ENCODE results near the gene TCEA2. TPM values are rescaled to one million over a fixed set of nuclear protein-coding genes. Genes with fewer than 3 reads are reported as not detected.
A peak's percentile ranks its signal among the peaks of the same experiment; 100 is the strongest.

The TCEA2 gene
- total RNA-seq = 15.6 and 17.3 TPM in 2 replicates

GRCh38 chr20:64062596-64063388 lies at the start of gene TCEA2:
Gene TCEA2, plus strand, starts transcription at chr20:64063198. Its CDS starts 115 bp downstream, at chr20:64063313.

GRCh38 chr20:64035933-64036345 lies 27.1 kb upstream of the TCEA2 start, which contains the start of gene C20orf204:
Gene C20orf204, plus strand, starts transcription at chr20:64036182. Its CDS starts 142 bp downstream, at chr20:64036324.

GRCh38 chr20:64049060-64049877 lies 13.7 kb upstream of the TCEA2 start, which contains the start of gene SOX18:
Gene SOX18, minus strand, starts transcription at chr20:64049639. Its CDS starts 123 bp downstream, at chr20:64049516.

GRCh38 chr20:64079273-64080012 lies 16.4 kb downstream of the TCEA2 start, which contains the start of gene RGS19:
Gene RGS19, minus strand, starts transcription at chr20:64079518. Its CDS starts 2,632 bp downstream, at chr20:64076886.

GRCh38 chr20:64080013-64080812 lies 17.2 kb downstream of the TCEA2 start, which contains the start of gene OPRL1:
Gene OPRL1, plus strand, starts transcription at chr20:64080082. Its CDS starts 12,639 bp downstream, at chr20:64092721.

GRCh38 chr20:64083804-64084684 lies 21.0 kb downstream of the TCEA2 start, which contains the start of gene LKAAEAR1:
Gene LKAAEAR1, minus strand, starts transcription at chr20:64084398. Its CDS starts 179 bp downstream, at chr20:64084219.

GRCh38 chr20:64106981-64107735 lies 44.2 kb downstream of the TCEA2 start, which contains the start of gene NPBWR2:
Gene NPBWR2, minus strand, starts transcription at chr20:64107565. Its CDS starts 734 bp downstream, at chr20:64106831.

Small RNAs within 50 kb of the gene (small RNA-seq; reads per million reads assigned to genes)
- gene AL355803.1 (not detected), gene MIR6813 (0.91 reads per million, percentile 15 among the genes with 10 or more reads in this experiment)

Other genes with a start within 250 kb of the TCEA2 start
- gene ZBTB46, start 231.9 kb upstream of the TCEA2 start, total RNA-seq = 2.9 and 3.2 TPM in 2 replicates
- not detected in 2 replicates for gene ABHD16B, start 201.7 kb upstream of the TCEA2 start, total RNA-seq
- 128 and 140 TPM in 2 replicates for gene TPD52L2, start 197.9 kb upstream of the TCEA2 start, total RNA-seq
- 75.0 and 76.5 TPM in 2 replicates for gene DNAJC5, start 168.1 kb upstream of the TCEA2 start, total RNA-seq
- gene UCKL1, start 106.8 kb upstream of the TCEA2 start, total RNA-seq = 21.4 and 23.3 TPM in 2 replicates
- 12.9 and 16.4 TPM in 2 replicates for gene ZNF512B, start 93.3 kb upstream of the TCEA2 start, total RNA-seq
- gene SAMD10, start 83.6 kb upstream of the TCEA2 start, total RNA-seq = 1.9 and 2.6 TPM in 2 replicates
- gene PRPF6, start 82.1 kb upstream of the TCEA2 start, total RNA-seq = 63.0 and 73.5 TPM in 2 replicates
- gene C20orf204, start 27.0 kb upstream of the TCEA2 start, total RNA-seq = 2.1 and 3.3 TPM in 2 replicates
- gene SOX18, start 13.6 kb upstream of the TCEA2 start, total RNA-seq = 25.5 and 42.1 TPM in 2 replicates
- 17.4 and 21.0 TPM in 2 replicates for gene RGS19, start 16.3 kb downstream of the TCEA2 start, total RNA-seq
- gene OPRL1, start 16.9 kb downstream of the TCEA2 start, total RNA-seq = 0.93 and 1.0 TPM in 2 replicates
- 0.29 and 0.40 TPM in 2 replicates for gene LKAAEAR1, start 21.2 kb downstream of the TCEA2 start, total RNA-seq
- gene NPBWR2, start 44.4 kb downstream of the TCEA2 start, total RNA-seq = not detected in 2 replicates
- not detected in 2 replicates for gene MYT1, start 101.3 kb downstream of the TCEA2 start, total RNA-seq
- gene PCMTD2, start 192.6 kb downstream of the TCEA2 start, total RNA-seq = 41.9 and 46.5 TPM in 2 replicates

All from thoracic aorta endothelial cell (primary cell).